Effector memory CD8-positive, alpha-beta T cell (primary cell): Measurements from ENCODE around the gene MAFG.

Source experiments
- ATAC-seq: fragments of 150-1000 bp; cut with Tn5 transposase; replicated peaks from 2 replicates; pipeline ENCODE4 v1.10.0; 2021; ENCODE audit warnings: mild to moderate bottlenecking, moderate library complexity
- DNase-seq, 3 experiments: peaks; one replicate each; pipeline ENCODE4 v3.0.0; 2021
- H3K27ac Mint-ChIP-seq, 2 donors: one replicate each; pipeline ENCODE4 v1.8.0; 2022; ENCODE audit warnings: mild to moderate bottlenecking in 2 of 2, mixed read lengths in 2 of 2, moderate library complexity in 2 of 2
- H3K27me3 Mint-ChIP-seq, 2 donors: one replicate each; pipeline ENCODE4 v1.8.0; 2022; ENCODE audit warnings: mixed read lengths in 2 of 2
- H3K36me3 Mint-ChIP-seq: one replicate; pipeline ENCODE4 v1.8.0; 2022; ENCODE audit warnings: mild to moderate bottlenecking, moderate library complexity, mixed read lengths; ENCODE audit not compliant: insufficient read depth
- H3K4me1 Mint-ChIP-seq, 2 donors: one replicate each; pipeline ENCODE4 v1.8.0; 2022; ENCODE audit warnings: low read depth in 2 of 2, mixed read lengths in 2 of 2
- H3K4me3 Mint-ChIP-seq, 2 donors: one replicate each; pipeline ENCODE4 v1.8.0; 2022; ENCODE audit warnings: mild to moderate bottlenecking in 2 of 2, mixed read lengths in 2 of 2, moderate library complexity in 2 of 2
- H3K9me3 Mint-ChIP-seq, 2 donors: one replicate each; pipeline ENCODE4 v1.8.0; 2022; ENCODE audit warnings: mixed read lengths in 2 of 2

MAFG gene

DNA sequence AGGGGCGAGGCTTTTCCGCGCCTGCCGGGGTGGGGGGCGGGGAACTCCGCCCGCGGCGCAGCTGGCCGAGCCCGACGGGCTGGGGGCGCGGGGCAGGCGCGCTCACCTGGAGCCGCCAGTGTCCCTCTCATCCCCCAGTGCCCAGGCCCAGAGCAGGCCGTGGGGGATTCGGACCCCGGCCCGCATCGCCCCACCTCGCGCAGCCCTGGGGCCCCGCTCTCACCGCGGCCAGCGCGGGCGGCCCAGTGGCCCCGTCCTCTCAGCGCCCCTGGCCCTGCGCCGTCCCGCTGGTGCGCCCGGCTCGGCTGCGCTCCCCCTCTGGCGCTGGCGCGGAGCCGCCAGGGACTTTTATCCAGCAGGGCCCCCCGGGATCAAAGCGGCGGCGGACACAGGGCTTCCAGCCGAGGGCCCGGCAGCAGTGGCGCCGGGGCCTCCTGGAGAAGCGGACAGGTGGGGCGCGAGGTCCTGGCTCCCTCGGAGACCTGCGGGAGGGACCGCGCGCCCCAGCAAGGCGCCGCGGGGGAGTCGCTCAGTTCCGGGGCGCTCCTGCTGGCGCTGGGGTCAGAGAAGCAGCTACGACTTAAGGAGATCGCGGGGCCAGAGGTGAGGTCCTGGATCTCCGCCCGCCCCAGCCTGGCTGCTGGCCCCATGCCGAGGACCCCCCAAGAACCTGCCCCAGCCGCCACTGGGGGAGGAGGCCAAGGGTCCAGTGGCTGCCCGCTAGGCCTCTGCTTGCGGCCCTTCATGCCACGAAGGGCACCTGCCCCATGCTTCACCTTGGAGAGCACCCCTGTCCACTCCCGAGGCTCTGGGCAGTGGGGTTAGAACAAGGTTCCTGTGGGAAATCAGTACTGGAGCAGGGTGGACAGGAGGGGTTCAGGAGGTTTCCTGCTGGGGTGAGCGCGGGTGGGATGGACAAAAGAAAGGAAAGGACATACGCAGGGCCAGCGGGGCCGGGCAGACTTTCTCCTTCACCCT lies 34.3 kb upstream of the MAFG start:
- ATAC-seq, result no peak
- H3K9me3 Mint-ChIP-seq, result no peaks in the 10 kb centered on the region
- H3K36me3 Mint-ChIP-seq, result no peaks in the 10 kb centered on the region
- peaks cover 27 to 59% of the 10 kb centered on the region in 2 donors for H3K27me3 Mint-ChIP-seq
- no peak overlapping the region for H3K4me3 Mint-ChIP-seq
- no peak overlapping the region for H3K27ac Mint-ChIP-seq
- peaks cover 0 to 7% of the 10 kb centered on the region in 2 donors for H3K4me1 Mint-ChIP-seq
- no peak for DNase-seq

DNA sequence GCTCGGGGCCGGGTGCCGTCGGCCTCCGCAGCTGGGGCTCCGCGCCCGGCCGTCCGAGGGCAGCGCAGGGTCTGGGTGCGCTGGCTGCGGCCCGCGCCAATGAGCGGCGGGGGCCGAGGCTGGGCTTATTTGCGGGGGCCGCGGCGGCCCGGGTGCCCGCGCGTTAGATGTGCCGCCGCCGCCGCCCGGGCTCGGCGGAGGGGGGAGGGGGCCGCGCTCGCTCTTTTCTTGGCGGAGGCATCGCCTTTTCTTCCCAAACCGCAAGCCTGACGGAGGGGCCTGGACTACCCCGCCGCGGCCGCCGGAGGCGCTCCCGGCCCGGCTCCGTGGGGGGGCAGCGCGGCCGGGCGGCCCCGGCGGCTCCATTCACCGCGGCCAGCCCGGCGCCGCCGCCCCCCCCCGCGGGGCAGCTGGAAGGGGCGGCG lies 33.6 kb upstream of the MAFG start, which contains the start of gene NOTUM:
Gene NOTUM (minus strand): TSS at position 101 of the 425 bp plus-strand sequence. CDS start 278 bp downstream, outside the sequence.
- Mint-ChIP-seq H3K27me3 (peaks cover 27 to 59% of the 10 kb centered on the region in 2 donors), H3K4me1 (peaks cover 0 to 7% of the 10 kb centered on the region in 2 donors), H3K9me3 (no peaks in the 10 kb centered on the region), H3K4me3 (peak within 1 kb of the TSS in 1 of 2 donors; percentile 33), H3K27ac (no peak within 1 kb of the TSS), H3K36me3 (no peaks in the 10 kb centered on the region)
- ATAC-seq, result no peak
- no peak for DNase-seq

DNA sequence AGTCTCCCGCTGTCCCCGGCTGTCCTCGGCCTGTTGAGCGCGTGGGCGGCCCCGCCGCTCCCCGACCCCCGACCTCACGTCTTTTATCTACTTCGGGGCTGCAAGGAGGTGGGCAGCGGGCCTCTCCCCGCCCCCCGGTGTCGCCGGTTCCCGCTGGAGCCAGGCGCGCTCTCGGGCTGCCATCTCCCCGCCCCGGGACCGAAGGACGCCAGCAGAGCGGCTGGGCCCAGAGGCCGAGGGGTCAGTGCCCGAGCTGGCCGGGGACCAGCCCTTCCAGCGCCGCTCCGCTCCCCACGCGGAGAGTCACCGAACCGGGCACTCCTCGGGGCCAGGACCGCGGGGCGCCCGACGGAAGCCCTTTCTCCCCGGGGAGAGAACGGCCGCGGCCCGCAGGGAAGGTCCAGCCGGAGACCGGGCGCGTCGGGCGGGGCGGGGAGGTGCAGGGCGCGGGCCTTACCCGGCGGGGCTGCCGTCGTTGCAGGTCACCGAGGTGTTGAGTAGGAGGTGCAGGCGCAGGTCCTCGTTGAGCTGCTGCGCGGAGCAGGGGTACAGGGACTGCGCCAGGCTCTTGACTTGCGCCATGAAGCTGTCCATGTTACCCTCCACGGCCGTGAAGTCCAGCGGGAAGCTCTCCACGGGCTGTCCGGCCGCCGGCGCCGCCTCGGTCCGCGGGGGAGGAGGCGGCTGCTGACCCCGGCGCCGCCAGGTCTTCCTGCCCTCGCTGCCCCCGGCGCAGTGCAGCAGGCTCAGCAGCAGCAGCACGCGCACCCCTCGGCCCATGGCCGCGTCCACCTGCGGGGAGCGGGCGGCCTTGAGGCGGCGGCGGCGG lies 32.8 kb upstream of the MAFG start:
- Mint-ChIP-seq H3K4me3 (peak overlapping the region in 1 of 2 donors; percentile 33), H3K27ac (no peak overlapping the region), H3K36me3 (no peaks in the 10 kb centered on the region), H3K27me3 (peaks cover 27 to 59% of the 10 kb centered on the region in 2 donors), H3K9me3 (no peaks in the 10 kb centered on the region), H3K4me1 (peaks cover 0 to 7% of the 10 kb centered on the region in 2 donors)
- DNase-seq (no peak), ATAC-seq (no peak)

DNA sequence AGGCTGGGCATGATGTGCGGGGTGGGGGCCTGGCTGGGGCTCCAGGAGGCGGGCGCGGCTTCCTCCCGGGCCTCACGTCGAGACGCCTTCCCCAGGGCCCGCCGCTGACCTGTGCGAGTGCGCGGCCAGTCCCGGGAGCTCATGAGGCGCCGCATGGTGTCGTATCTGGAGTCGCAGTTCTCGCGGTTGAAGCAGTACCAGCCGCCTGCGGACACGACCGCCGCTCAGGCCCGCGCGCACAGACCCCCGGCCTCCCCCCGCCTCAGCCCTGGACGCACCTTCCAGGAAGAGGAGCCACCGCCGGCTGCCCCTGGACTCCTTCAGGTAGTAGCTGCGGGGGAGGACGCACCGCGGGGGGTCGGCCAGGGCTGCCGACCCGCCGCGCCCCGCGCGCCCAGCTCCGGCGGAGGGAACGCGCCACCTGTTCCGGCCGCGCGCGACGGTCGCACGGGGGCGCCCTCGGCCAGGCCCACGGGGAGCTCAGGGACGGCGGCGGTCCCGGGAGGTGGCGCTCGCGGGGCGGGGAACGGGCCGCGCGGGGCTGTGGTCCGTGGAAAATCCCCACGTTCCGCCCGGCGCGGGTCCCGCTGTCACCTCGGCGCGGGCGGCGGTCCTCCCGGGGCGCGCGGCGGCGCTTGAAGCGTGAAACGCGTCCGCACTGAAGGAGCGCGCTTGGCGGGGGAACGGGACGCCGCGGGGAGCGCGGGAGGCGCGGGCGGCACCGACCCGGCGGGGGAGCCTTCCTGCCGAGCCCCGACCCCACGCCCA lies 32.0 kb upstream of the MAFG start:
- peaks cover 26 to 52% of the 10 kb centered on the region in 2 donors for H3K27me3 Mint-ChIP-seq
- H3K27ac Mint-ChIP-seq, result no peak overlapping the region
- no peaks in the 10 kb centered on the region for H3K9me3 Mint-ChIP-seq
- DNase-seq, result peak; percentile 80 to 86 (median 80)
- ATAC-seq, result peak; percentile 93
- no peaks in the 10 kb centered on the region for H3K36me3 Mint-ChIP-seq
- H3K4me1 Mint-ChIP-seq, result peaks cover 0 to 7% of the 10 kb centered on the region in 2 donors
- H3K4me3 Mint-ChIP-seq, result peak overlapping the region; percentile 63 to 68

DNA sequence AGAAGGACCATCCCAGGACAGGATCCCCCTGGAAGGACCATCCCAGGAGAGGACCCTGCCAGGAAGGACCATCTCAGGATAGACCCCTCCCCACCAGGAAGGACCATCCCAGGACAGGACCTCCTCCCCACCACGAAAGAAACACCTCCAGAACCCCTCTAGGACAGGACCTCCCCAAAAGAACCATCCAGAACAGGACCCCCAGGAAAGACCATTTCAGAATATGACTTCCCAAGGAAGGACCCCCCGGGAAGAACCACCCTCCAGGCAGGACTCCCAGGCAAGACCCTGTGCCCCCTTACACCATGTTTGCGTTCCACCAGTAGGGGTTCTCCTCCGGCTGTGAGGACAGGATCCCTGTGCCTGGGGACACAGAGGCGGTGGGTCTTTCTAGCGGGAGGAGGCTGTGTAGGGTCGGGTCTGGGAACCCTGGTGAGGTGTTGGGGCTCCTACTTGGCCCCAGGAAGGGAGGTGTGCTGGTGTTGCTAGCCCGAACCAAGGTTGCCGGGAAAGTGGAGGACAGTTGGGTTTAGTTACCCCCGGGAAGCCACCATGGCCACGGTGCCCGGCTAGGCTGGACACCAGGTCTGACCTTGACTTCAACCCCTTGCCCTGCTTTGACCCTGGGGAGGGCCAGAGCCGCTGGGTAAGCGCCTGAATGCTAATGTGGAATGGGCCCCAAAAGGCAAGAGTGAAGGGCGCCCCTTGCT lies 31.3 kb upstream of the MAFG start:
- no peak for DNase-seq
- no peaks in the 10 kb centered on the region for H3K9me3 Mint-ChIP-seq
- H3K27me3 Mint-ChIP-seq, result peaks cover 19 to 44% of the 10 kb centered on the region in 2 donors
- H3K36me3 Mint-ChIP-seq, result no peaks in the 10 kb centered on the region
- ATAC-seq, result no peak
- H3K27ac Mint-ChIP-seq, result no peak overlapping the region
- H3K4me3 Mint-ChIP-seq, result peak overlapping the region; percentile 63 to 68
- peaks cover 0 to 2% of the 10 kb centered on the region in 2 donors for H3K4me1 Mint-ChIP-seq

DNA sequence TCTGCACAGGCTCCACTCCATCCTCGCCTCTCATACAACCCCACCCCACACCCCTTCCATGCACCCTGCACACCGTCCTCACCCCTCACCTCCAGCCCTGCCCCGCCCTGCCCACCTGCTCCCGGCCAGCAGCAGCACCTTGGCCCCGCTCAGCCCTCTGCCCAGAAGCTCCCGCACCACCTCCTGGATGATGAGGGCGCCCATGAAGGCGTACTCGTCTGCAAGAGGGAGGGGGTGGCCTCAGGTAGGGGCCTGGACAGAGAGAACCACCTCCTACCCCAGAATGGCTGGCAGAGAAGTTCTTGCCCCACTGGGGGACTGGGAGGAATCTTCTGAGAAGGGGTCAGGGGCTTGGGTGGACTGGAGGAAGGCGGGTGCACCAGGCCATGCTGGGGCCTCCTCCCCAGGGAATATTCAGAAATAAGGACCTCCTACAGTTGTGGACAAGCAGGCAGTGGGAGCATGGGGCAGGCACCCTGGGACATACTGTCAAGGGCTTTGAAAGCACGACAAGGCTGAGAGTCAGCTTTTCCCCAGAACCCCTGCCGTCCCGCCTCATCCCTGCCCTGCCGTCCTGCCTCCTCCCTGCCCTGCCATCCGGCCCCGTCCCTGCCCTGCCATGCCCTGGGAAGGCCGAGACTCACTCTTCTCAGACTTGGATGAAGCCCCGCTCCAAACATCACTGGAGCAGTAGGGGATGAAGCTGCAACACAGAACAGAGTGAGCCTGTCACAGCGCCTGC lies 30.3 kb upstream of the MAFG start:
- no peak for ATAC-seq
- Mint-ChIP-seq H3K27me3 (peaks cover 18 to 35% of the 10 kb centered on the region in 2 donors), H3K9me3 (no peaks in the 10 kb centered on the region), H3K4me3 (peak overlapping the region; percentile 63 to 68), H3K36me3 (no peaks in the 10 kb centered on the region), H3K4me1 (no peaks in the 10 kb centered on the region), H3K27ac (no peak overlapping the region)
- DNase-seq, result no peak

DNA sequence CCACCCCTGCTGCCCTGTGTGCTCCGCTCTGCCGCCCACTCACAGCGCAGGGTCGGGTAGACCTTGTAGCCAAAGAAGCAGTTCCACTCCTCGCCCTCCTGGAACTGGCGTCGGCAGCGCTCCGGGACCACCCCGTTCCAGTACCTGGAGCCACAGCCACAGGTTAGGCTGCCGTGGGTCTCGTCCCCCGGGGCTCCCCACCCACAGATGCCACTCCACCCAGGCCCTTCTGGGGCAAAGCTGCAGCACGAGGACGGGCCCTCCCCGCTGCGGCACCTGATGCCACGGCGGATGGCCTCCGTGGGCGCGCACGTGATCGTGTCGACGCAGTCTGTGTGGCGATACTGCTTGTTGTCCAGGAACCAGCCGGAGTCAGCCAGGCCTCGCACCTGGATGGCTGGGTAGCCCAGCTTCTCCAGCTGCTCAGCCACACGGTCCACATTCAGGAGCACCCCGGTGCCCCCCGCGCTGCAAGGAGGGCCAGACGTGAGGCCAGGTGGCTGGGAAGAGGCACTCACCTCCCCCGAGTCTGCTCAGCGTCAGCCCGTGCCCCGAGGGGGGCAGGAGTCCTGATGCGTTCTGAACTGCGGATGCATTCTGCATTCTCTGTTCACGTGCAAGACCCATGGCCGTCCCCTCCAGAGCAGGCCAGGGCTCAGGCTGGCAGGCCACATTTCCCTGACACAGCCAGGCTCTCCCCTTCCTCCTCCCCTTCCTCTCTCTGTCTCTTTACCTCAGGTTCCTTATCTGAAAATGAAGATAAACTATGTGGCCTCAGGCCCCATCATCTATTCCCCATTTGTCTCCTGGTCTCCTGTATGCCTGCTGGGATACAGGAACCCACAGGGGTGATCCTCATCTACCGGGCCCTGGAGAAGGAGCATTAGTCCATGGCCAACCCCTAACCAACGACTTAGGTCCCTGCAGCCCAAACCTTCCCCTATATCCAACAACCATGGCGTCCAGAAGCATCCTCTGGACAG lies 29.4 kb upstream of the MAFG start:
- no peak overlapping the region for H3K4me3 Mint-ChIP-seq
- H3K36me3 Mint-ChIP-seq, result no peaks in the 10 kb centered on the region
- peaks cover 18 to 25% of the 10 kb centered on the region in 2 donors for H3K27me3 Mint-ChIP-seq
- H3K9me3 Mint-ChIP-seq, result no peaks in the 10 kb centered on the region
- no peaks in the 10 kb centered on the region for H3K4me1 Mint-ChIP-seq
- ATAC-seq, result no peak
- DNase-seq, result no peak
- H3K27ac Mint-ChIP-seq, result no peak overlapping the region

DNA sequence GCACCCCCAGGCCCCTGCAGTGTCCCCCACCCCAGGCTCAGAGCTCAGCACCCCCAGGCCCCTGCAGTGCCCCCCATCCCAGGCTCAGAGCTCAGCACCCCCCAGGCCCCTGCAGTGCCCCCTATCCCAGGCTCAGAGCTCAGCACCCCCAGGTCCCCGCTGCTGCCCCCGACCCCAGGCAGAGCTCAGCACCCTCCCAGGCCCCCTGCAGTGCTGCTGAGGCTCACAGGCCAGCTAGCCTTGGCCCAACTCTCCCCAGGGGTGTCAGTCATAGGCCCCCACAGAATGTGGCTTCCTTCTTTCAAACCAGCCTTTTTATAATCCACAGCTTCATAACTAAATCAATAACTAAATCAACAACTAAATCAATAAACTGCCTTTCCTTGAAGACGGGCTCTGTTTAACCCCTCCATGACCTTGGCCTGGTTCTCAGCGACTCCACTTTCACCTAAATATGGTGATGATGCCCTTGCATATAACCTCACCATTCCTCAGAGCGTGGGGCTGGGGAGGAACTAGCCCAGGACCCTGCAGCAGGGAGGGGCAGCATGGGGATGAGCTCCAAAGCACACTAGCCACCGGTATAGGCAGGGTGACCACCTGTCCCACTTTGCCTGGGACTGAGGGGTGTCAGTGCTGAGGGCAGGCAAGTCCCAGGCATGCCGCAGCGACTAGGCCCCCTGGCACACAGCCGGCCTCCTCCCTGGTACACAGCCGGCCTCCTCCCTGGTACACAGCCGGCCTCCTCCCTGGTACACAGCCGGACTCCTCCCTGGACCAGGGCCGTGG lies 28.4 kb upstream of the MAFG start:
- no peaks in the 10 kb centered on the region for H3K9me3 Mint-ChIP-seq
- no peak overlapping the region for H3K27ac Mint-ChIP-seq
- no peak for DNase-seq
- H3K4me1 Mint-ChIP-seq, result no peaks in the 10 kb centered on the region
- no peak for ATAC-seq
- H3K36me3 Mint-ChIP-seq, result no peaks in the 10 kb centered on the region
- H3K27me3 Mint-ChIP-seq, result peaks cover 18 to 25% of the 10 kb centered on the region in 2 donors
- no peak overlapping the region for H3K4me3 Mint-ChIP-seq

DNA sequence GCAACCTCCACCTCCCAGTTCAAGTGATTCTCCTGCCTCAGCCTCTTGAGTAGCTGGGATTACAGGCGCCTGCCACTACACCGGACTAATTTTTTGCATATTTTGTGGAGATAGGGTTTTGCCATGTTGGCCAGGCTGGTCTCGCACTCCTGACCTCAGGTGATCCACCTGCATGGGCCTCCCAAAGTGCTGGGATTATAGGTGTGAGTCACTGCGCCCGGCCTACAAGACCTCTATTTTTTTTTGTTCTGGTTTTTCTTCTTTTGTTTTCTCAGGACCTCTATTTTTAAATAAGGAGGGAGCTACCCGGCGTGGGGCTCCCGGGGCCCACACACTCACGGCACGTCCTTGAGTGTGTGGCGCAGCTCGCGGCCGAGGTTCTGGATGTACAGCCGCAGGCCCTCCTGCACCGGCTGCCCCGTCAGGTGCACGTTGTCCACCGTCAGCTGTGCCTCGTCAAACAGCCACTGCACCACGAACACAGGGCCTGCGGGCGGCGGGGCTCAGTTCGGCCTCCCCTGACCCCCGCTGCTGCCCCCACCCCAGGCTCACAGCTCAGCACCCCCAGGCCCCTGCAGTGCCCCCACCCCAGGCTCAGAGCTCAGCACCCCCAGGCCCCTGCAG lies 27.6 kb upstream of the MAFG start:
- Mint-ChIP-seq H3K9me3 (no peaks in the 10 kb centered on the region), H3K27me3 (peaks cover 18 to 25% of the 10 kb centered on the region in 2 donors), H3K36me3 (no peaks in the 10 kb centered on the region), H3K4me3 (no peak overlapping the region), H3K27ac (no peak overlapping the region), H3K4me1 (no peaks in the 10 kb centered on the region)
- ATAC-seq (no peak), DNase-seq (no peak)
